Upper lobe of left lung (tissue), 6 donors: ENCODE data around the gene LRP1. TPM values are rescaled to one million over a fixed set of nuclear protein-coding genes. Genes with fewer than 3 reads are reported as not detected.
A peak's percentile ranks its signal among the peaks of the same experiment; 100 is the strongest.

Experiments
- ATAC-seq, 2 donors: fragments of 200-7000 bp; cut with Tn5 transposase; one replicate each; pipeline ENCODE4 v1.9.1; 2022; ENCODE audit warnings: mild to moderate bottlenecking in 2 of 2, moderate library complexity in 2 of 2; ENCODE audit not compliant: low FRiP score in 2 of 2
- DNase-seq, 2 donors: peaks; one replicate each; pipeline ENCODE4 v3.0.0-alpha.2; 2019 to 2020
- H3K27ac ChIP-seq, 4 donors: fragments of 200-600 bp; sonication (generic); one replicate each; pipeline ENCODE4 v1.5.1; 2016 to 2019
- H3K27me3 ChIP-seq, 4 donors: fragments of 200-600 bp; sonication (generic); one replicate each; pipeline ENCODE4 v1.5.1; 2017 to 2019
- H3K36me3 ChIP-seq, 4 donors: fragments of 200-600 bp; sonication (generic); one replicate each; pipeline ENCODE4 v1.5.1; 2016 to 2019
- H3K4me1 ChIP-seq, 4 donors: fragments of 200-600 bp; sonication (generic); one replicate each; pipeline ENCODE4 v1.5.1; 2018 to 2019
- H3K4me3 ChIP-seq, 4 donors: fragments of 200-600 bp; sonication (generic); one replicate each; pipeline ENCODE4 v1.5.1; 2017 to 2019; ENCODE audit warnings: mild to moderate bottlenecking in 2 of 4, moderate library complexity in 1 of 4
- H3K9me3 ChIP-seq, 4 donors: fragments of 200-600 bp; sonication (generic); one replicate each; pipeline ENCODE4 v1.5.1; 2018 to 2019
- EP300 ChIP-seq, 4 donors: sonication (generic); formaldehyde crosslinking; IDR thresholded peaks; one replicate each; pipeline ENCODE4 v1.5.1; 2017; ENCODE audit warnings: antibody characterized with exemption in 4 of 4, control low read depth in 2 of 4
- POLR2A ChIP-seq, 4 donors: fragments of 450-650 bp; IDR thresholded peaks; one replicate each; pipeline ENCODE4 v1.5.1; 2016 to 2017; ENCODE audit warnings: antibody characterized with exemption in 4 of 4, mild to moderate bottlenecking in 2 of 4
- POLR2AphosphoS5 ChIP-seq, 2 donors: sonication (generic); formaldehyde crosslinking; IDR thresholded peaks; one replicate each; pipeline ENCODE4 v1.5.1; 2017; ENCODE audit warnings: antibody characterized with exemption in 2 of 2
- WGBS, 2 donors: methylation state at CpG; one replicate each; pipeline ENCODE4 v1.1.5; 2017 to 2018; 5-methylcytosine and 5-hydroxymethylcytosine counted together
- total RNA-seq, 6 donors: library from RNA; depleted of rRNA in 4 of 6; stranded (reverse); fragments of >200 nt in 4 of 6; gene quantifications; one replicate each; pipeline versions ENCODE4 v1.1.0 to v1.2.1, GENCODE V29; 2016 to 2021
- TF ChIP-seq, protein P1 (sequence below), 6 experiments: fragments of 450-650 bp in 4 of 6; fragments of 200-600 bp in 2 of 6; sonication (generic) in 2 of 6; IDR thresholded peaks; one replicate each; pipeline ENCODE4 v1.5.1; 2016 to 2019; ENCODE audit warnings: antibody characterized with exemption in 6 of 6
- donor health status: DM: no; HTN: no; CAD: no; lungs with moderate emphysema.
- donor health status: DM: no; HTN: yes; CAD: no; lungs with severe emphysema.

LRP1 gene
- total RNA-seq, 6 donors from 2014 or later = 137 to 504 (median 308) TPM

DNA sequence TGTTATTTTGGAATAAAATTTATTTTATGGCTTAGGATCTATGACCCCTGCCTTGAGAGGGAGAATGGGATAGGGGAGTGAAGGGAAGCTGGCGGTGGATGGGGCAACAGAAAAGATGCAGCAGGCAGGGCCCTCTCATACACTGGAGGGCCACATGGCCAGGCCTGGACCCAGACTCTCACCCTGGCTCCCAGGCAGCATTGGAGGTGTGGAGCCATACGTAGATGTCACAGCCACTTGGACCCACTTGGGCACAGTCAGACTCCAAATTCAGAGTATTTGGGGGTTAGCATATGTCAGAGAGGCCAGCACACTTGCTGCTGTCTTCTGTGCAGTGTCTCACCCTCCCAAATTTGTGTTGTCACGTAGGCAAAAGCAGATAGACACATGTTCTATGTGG lies 32.8 kb upstream of the LRP1 start:
- no peak for DNase-seq
- Histone ChIP-seq H3K36me3 (peaks cover 26 to 92% (median 78%) of the 10 kb centered on the region in 4 donors), H3K4me3 (no peak overlapping the region), H3K4me1 (peaks cover 35 to 51% (median 41%) of the 10 kb centered on the region in 4 donors), H3K27me3 (no peaks in the 10 kb centered on the region), H3K27ac (peak overlapping the region in 1 of 4 donors; percentile 97), H3K9me3 (no peaks in the 10 kb centered on the region)
- TF ChIP-seq POLR2AphosphoS5 (IDR thresholded peaks at IDR 0.05) (no peak), EP300 (IDR thresholded peaks at IDR 0.05) (no peak), POLR2A (IDR thresholded peaks at IDR 0.05) (no peak)
- TF ChIP-seq, protein P1, sequence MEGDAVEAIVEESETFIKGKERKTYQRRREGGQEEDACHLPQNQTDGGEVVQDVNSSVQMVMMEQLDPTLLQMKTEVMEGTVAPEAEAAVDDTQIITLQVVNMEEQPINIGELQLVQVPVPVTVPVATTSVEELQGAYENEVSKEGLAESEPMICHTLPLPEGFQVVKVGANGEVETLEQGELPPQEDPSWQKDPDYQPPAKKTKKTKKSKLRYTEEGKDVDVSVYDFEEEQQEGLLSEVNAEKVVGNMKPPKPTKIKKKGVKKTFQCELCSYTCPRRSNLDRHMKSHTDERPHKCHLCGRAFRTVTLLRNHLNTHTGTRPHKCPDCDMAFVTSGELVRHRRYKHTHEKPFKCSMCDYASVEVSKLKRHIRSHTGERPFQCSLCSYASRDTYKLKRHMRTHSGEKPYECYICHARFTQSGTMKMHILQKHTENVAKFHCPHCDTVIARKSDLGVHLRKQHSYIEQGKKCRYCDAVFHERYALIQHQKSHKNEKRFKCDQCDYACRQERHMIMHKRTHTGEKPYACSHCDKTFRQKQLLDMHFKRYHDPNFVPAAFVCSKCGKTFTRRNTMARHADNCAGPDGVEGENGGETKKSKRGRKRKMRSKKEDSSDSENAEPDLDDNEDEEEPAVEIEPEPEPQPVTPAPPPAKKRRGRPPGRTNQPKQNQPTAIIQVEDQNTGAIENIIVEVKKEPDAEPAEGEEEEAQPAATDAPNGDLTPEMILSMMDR (IDR thresholded peaks at IDR 0.05) = no peak
- no peak for ATAC-seq
- 91 to 93% methylated on average over 3 of the region's 3 CpGs for WGBS, 2 donors

GRCh38 chr12:57096099-57096572 lies 32.1 kb upstream of the LRP1 start:
- ATAC-seq (no peak), DNase-seq (no peak)
- Histone ChIP-seq H3K4me1 (peaks cover 28 to 44% (median 34%) of the 10 kb centered on the region in 4 donors), H3K4me3 (no peak overlapping the region), H3K36me3 (peaks cover 26 to 92% (median 77%) of the 10 kb centered on the region in 4 donors), H3K9me3 (no peaks in the 10 kb centered on the region), H3K27me3 (no peaks in the 10 kb centered on the region), H3K27ac (peak overlapping the region in 2 of 4 donors; percentile 34 to 97)
- 80 to 87% methylated on average over 6 of the region's 6 CpGs for whole genome bisulfite sequencing, 2 donors
- TF ChIP-seq POLR2A (IDR thresholded peaks at IDR 0.05) (no peak), POLR2AphosphoS5 (IDR thresholded peaks at IDR 0.05) (no peak), EP300 (IDR thresholded peaks at IDR 0.05) (no peak)
- TF ChIP-seq, protein P1 (IDR thresholded peaks at IDR 0.05) = no peak

DNA sequence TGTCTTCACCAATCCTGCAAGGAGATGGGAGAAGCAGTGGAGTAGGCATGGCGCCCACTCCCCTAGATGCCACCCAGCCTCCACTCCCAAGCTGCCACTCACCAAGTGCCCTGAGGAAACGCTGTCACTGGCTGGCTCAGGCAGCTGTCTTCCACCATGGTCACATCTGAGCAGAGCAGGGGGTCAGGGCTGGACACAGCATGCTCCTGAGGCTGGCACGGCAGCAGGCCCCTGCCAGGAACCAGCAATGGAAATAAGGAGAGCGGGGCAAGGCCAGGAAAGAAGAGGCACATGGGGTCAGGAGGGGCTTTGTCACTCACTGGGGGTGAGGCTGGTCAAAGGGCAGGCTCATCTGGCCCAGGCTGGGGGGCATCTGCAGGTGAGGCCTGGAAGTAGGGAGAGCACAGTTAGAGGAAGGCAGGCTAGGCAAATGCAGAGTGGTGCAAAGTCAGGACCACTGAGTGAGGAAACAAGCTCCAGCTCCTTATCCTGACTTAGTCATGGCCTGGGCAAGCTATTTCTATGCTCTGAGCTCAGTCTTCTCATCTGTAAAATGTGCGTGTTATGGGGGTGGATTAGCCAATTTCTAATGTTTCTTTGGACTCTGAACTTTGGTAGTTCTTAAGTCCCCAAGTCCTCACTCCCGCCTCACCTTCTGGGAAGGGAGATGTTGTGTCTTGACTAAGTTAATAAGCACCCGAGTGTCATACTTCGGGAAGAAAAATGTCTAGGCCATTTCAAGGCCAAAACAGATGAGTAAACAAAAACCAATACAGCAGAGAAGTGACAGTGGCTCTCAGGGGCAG lies 31.3 kb upstream of the LRP1 start:
- ATAC-seq (no peak), DNase-seq (no peak)
- H3K36me3 ChIP-seq = peaks cover 23 to 92% (median 72%) of the 10 kb centered on the region in 4 donors
- no peak for TF ChIP-seq POLR2AphosphoS5 (IDR thresholded peaks at IDR 0.05)
- TF ChIP-seq, protein P1 (IDR thresholded peaks at IDR 0.05) = no peak
- no peak for TF ChIP-seq POLR2A (IDR thresholded peaks at IDR 0.05)
- no peak for TF ChIP-seq EP300 (IDR thresholded peaks at IDR 0.05)
- no peaks in the 10 kb centered on the region for H3K27me3 ChIP-seq
- peak overlapping the region in 2 of 4 donors; percentile 10 to 97 for H3K27ac ChIP-seq
- H3K4me3 ChIP-seq = no peak overlapping the region
- WGBS, 2 donors = 83 to 92% methylated on average over 6 to 8 of the region's 8 CpGs
- H3K9me3 ChIP-seq = no peaks in the 10 kb centered on the region
- peaks cover 21 to 36% (median 26%) of the 10 kb centered on the region in 4 donors for H3K4me1 ChIP-seq

GRCh38 chr12:57097554-57097835 lies 30.8 kb upstream of the LRP1 start:
- Histone ChIP-seq H3K4me1 (peaks cover 20 to 30% (median 22%) of the 10 kb centered on the region in 4 donors), H3K9me3 (no peaks in the 10 kb centered on the region), H3K27me3 (no peaks in the 10 kb centered on the region), H3K36me3 (peaks cover 19 to 92% (median 72%) of the 10 kb centered on the region in 4 donors), H3K4me3 (no peak overlapping the region), H3K27ac (no peak overlapping the region)
- ATAC-seq (no peak), DNase-seq (no peak)
- WGBS, 2 donors = 94 to 97% methylated on average over 8 of the region's 8 CpGs
- TF ChIP-seq POLR2A (IDR thresholded peaks at IDR 0.05) (no peak), EP300 (IDR thresholded peaks at IDR 0.05) (no peak), POLR2AphosphoS5 (IDR thresholded peaks at IDR 0.05) (no peak)
- TF ChIP-seq, protein P1 (IDR thresholded peaks at IDR 0.05) = no peak
